ENCODE measurements around the gene EEF1AKMT1.

DNA sequence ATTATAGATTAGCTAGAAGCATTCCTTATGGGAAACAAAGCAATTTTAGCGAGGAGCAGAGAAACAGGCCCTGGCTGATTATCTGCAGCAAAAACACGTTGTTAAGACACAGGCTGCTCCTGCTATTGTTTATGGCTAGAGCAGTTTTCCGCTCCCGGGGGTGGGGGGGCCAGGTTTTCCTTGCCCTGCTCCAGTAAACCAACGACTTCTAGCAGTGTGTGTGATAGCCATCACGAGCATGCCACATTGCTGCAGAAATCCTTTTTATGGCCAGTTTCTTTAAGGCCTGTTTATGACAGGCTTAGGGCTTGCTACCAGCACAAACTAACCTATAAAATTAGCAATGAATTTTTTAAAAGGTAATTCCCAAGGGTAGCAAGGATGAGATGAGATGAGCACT, 88.7 kb downstream of the EEF1AKMT1 start:
- TF ChIP-seq, protein P1, sequence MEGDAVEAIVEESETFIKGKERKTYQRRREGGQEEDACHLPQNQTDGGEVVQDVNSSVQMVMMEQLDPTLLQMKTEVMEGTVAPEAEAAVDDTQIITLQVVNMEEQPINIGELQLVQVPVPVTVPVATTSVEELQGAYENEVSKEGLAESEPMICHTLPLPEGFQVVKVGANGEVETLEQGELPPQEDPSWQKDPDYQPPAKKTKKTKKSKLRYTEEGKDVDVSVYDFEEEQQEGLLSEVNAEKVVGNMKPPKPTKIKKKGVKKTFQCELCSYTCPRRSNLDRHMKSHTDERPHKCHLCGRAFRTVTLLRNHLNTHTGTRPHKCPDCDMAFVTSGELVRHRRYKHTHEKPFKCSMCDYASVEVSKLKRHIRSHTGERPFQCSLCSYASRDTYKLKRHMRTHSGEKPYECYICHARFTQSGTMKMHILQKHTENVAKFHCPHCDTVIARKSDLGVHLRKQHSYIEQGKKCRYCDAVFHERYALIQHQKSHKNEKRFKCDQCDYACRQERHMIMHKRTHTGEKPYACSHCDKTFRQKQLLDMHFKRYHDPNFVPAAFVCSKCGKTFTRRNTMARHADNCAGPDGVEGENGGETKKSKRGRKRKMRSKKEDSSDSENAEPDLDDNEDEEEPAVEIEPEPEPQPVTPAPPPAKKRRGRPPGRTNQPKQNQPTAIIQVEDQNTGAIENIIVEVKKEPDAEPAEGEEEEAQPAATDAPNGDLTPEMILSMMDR (IDR thresholded peaks at IDR 0.05): no peak
- no peak for TF ChIP-seq POLR2A (IDR thresholded peaks at IDR 0.05)
